HG03378 (cell line): ENCODE measurements around the gene BOD1.
A peak's percentile ranks its signal among the peaks of the same experiment; 100 is the strongest.

Experiments used
- ATAC-seq: cut with Tn5 transposase; IDR thresholded peaks from one replicate; pipeline ENCODE4 v1.9.1; 2021; ENCODE audit warnings: mild to moderate bottlenecking, moderate library complexity; ENCODE audit not compliant: unreplicated experiment

Gene BOD1

DNA sequence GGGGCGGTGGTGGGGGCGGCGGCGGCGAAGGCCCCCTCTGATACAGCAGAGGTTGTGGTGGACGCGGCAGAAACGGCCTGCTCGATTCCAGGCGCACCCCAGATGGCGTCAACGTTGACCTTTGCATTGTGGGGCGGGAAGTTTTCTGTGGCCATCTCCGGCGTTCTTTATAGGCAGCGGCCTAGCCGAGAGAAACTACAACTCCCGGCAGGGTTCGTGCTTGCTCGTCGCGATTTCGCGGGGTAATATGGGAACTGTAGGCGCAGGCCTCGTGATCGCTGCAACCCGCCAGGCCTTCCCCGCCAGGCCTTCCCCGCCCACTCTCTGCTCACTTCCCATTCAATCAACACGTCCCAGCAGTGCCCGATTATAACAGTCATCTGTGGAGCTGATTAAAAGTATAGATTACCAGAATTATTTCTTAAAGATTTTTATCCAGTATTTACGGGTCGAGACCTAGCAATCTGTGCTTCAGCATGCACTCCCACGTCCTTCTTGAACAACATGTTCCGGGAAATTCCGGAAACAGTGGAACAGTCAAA lies at the start of gene BOD1:
TSS of gene BOD1 (minus strand) at position 74 of the 542 bp plus-strand sequence. CDS start 214 bp downstream, outside the sequence.
- peak; percentile 91 for ATAC-seq

GRCh38 chr5:173665326-173665725 lies 48.9 kb upstream of the BOD1 start:
- ATAC-seq = no peak

DNA sequence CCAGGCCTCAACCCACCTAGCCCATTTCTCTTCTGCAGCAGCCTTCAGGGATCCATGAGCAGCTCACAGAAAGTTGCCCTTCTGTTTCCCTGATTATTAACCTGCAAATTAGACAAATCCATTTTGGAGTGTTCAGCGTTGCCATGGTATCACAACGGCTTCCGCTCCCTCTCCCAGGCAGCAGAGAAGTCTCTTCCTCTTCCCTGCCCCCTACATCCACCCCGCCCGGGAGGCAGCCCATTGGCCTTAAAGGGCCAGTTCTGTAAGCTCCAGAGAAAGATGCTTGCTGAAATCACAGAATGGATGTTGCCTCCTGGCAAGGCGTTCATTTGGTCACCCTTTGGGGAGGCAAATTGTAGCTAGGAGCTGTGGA lies 47.7 kb upstream of the BOD1 start:
- no peak for ATAC-seq

DNA sequence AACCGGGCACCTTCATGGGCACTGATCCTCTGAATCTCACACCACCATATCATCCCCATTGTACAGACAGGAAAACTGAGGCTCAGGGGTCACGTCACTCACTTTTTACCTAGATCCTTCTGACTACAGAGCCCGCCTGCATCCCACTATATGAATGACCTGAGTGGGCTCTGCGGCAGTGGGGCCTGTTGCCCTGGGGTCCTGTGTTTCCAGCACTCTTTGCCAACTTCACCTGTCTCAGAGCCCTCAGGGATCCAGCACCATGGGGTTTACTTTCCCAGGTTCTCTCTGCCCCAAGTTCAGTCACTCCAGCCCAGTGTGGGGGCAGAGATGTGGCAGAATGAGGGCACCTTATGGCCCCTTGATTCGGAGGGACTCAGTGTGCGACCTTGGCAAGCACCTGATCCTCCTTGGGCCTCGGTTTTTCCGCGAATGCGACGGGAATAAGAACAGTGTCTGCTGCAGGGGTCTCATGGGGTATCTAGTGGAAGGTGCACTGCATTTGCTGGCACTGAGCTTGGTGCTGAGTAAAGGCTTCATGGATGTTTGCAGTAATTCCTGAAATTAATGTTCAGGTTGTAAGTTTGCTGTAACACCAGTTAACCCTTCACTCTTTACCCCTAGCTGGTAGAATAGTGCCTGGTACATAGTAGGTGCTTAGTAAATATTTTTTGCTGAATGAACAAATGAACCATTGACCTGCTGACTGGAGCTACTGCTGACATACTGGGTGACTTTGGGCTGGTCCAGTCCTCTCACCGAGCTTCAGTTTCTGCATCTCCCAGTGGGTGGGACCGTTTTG lies 47.1 kb upstream of the BOD1 start:
- no peak for ATAC-seq

- ATAC-seq = no peak
These were observed 46.3 kb upstream of the BOD1 start for GRCh38 chr5:173662581-173663351.

- no peak for ATAC-seq
These were observed 44.2 kb upstream of the BOD1 start for GRCh38 chr5:173660481-173661280.

- no peak for ATAC-seq
These were observed 43.0 kb upstream of the BOD1 start for GRCh38 chr5:173659423-173659822.

DNA sequence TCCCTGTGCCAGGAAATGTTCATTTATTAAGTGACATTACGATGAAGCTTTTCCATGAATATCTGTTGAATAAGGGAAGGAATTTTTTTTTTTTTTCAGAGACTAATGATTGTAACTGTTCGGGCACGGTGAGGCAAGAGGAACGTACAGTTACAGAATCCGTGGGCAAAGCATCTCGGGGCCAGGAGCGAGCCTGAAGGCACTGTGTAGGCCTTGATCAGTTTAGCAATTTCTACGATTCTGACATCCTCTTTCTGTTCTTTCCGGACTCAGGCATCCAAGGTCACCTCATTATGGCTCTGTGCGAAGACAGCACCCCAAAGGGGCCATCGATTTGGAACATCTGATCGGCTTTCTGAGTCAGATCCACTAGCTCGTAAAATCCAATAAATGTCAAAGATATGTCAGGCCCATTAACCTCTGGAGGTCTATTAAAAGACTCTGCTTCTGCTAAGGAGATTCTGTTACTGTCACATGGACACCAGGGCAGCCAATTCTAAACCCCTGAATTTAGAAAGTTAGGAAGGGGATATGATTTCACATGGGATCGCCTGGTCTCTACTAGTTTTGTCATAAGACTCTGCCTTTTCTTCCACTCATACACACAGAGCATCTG lies 41.4 kb upstream of the BOD1 start:
- ATAC-seq = no peak

- ATAC-seq = no peak
These were observed 38.8 kb upstream of the BOD1 start for GRCh38 chr5:173655196-173655797.

DNA sequence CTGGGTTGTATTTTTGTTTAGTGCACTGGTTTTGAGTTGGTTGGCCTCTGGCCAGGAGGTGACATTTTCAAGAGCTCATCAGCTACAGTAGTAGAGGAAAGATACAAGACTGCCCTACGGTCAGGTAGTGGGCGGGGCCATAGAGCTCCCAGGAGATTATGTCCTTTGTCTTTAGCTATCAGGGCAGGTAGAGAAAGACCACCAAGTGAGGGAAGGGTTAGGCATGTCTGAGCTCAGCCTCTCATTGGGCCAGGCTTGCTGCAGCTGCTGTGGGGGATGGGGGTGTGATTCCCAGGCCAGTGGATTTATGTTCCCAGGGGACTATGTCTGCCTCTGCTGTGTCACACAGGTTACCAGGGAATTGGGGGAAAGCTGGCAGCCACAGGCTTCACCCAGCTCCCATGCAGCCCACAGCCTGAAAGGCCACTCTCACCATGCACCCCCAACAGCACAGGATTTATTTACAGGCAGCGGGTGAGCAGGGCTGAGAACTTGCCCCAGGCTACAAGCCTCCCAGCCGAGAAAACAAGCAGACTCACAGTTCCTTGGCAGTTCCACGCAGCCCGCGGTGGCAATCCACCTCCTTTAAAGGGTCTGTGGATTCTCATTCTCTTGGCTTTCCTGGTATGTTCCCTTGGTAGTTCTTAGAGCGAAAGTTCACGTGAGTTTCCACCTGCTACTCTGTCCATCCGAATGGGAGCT lies 37.5 kb upstream of the BOD1 start:
- no peak for ATAC-seq

DNA sequence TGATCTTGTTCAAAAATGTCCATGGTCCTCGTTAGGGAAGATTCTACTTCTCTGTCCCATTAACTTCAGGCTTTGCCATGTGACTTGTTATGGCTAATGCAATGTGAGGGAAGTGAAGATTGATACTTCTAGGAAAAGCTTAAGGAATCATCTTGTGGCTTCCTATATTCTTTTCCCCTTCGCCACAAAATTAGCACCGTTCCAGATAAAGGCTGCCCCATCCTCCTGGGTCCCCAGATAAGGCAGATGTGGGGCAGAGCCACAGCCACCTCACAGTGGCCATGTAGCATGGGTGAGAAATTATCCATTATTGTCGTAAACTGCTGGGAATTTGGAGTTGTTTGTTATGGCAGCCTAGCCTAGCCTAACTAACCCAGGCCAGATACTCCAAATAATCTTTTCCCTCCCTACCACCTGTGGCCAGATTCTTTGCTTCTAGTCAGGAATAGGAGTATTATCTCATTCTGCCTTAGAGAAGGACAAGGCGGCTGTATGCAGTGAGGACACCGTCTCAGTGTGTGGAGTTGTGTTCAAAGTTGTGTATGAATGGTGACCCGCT lies 31.9 kb upstream of the BOD1 start:
- ATAC-seq = no peak

- no peak for ATAC-seq
These were observed 30.2 kb upstream of the BOD1 start for GRCh38 chr5:173646692-173647091.

GRCh38 chr5:173645890-173646574 lies 29.6 kb upstream of the BOD1 start:
- ATAC-seq = no peak

GRCh38 chr5:173645437-173645807 lies 29.0 kb upstream of the BOD1 start:
- no peak for ATAC-seq

GRCh38 chr5:173644673-173645436 lies 28.4 kb upstream of the BOD1 start:
- ATAC-seq = no peak

DNA sequence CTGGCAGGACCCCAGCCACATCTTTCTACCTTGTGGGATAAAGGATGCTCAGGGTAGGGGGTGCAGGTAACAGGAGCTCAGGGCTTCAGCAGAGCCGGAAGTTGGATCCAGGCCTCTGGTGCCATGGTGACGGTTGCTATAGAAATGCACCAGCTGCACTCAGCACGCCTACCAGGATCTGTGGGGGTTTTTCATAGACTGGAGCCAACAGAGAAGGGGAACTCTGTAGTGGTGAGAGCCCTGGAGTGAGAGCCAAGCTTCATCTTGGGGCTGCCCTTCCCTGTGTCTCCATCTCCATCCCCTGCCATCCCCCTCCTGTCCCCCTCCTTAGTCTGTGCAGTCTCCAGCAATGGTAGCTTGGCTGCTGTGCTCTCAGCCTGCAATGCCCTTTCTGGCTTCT lies 27.5 kb upstream of the BOD1 start:
- peak; percentile 54 for ATAC-seq

- ATAC-seq = no peak
These were observed 26.5 kb upstream of the BOD1 start for GRCh38 chr5:173642895-173643481.
